Neural cell (in vitro differentiated cells): Measurements from ENCODE around the gene LRBA. TPM values are rescaled to one million over a fixed set of nuclear protein-coding genes. Genes with fewer than 3 reads are reported as not detected.

ENCODE experiments used
- H2AFZ ChIP-seq: fragments of 200-600, 300-800 bp; sonication (generic), shearing (Covaris generic); 2 replicates; pipeline ENCODE4 v1.6.0; 2014; ENCODE audit warnings: low read depth, mild to moderate bottlenecking, antibody characterized with exemption, low read length, moderate library complexity
- H3F3A ChIP-seq: fragments of 200-600 bp; shearing (Covaris generic); 2 replicates; pipeline ENCODE4 v1.6.1; 2016; ENCODE audit warnings: mild to moderate bottlenecking, moderate library complexity, mixed read lengths, antibody characterized with exemption, low read length; ENCODE audit not compliant: insufficient read depth, poor library complexity, severe bottlenecking
- H3K27ac ChIP-seq: fragments of 200-600, 300-800 bp; sonication (generic), shearing (Covaris generic); 2 replicates; pipeline ENCODE4 v1.5.1; 2014; ENCODE audit warnings: mild to moderate bottlenecking, low read length, moderate library complexity
- H3K27me3 ChIP-seq: fragments of 300-800, 200-600 bp; sonication (generic), shearing (Covaris generic); 2 replicates; pipeline ENCODE4 v1.6.0; 2014; ENCODE audit warnings: mild to moderate bottlenecking, low read depth, low read length, moderate library complexity; ENCODE audit not compliant: insufficient read depth
- H3K36me3 ChIP-seq: fragments of 300-800, 200-600 bp; sonication (generic), shearing (Covaris generic); 2 replicates; pipeline ENCODE4 v1.5.1; 2014; ENCODE audit warnings: mild to moderate bottlenecking, antibody characterized with exemption, low read length, moderate library complexity; ENCODE audit not compliant: insufficient read depth
- H3K4me2 ChIP-seq: fragments of 300-800, 200-600 bp; sonication (generic), shearing (Covaris generic); 2 replicates; pipeline ENCODE4 v1.6.0; 2014; ENCODE audit warnings: mild to moderate bottlenecking, low read length
- H3K4me3 ChIP-seq: fragments of 300-800, 200-600 bp; sonication (generic), shearing (Covaris generic); 2 replicates; pipeline ENCODE4 v1.5.1; 2014; ENCODE audit warnings: mild to moderate bottlenecking, low read length, moderate library complexity
- H3K79me2 ChIP-seq: fragments of 200-600 bp; shearing (Covaris generic); replicated peaks from 2 replicates; pipeline ENCODE4 v1.6.0; 2014; ENCODE audit warnings: mild to moderate bottlenecking, low read length, moderate library complexity; ENCODE audit not compliant: insufficient read depth
- H3K9ac ChIP-seq: fragments of 300-800, 200-600 bp; sonication (generic), shearing (Covaris generic); 2 replicates; pipeline ENCODE4 v1.6.1; 2016; ENCODE audit warnings: mild to moderate bottlenecking, low read length, mixed read lengths
- H3K9me2 ChIP-seq: fragments of 200-600 bp; shearing (Covaris generic); 2 replicates; pipeline ENCODE4 v1.6.1; 2016; ENCODE audit warnings: mild to moderate bottlenecking, low read length, mixed read lengths; ENCODE audit not compliant: insufficient read depth
- H3K9me3 ChIP-seq: fragments of 200-600, 300-800 bp; sonication (generic), shearing (Covaris generic); 2 replicates; pipeline ENCODE4 v1.6.1; 2016; ENCODE audit warnings: mild to moderate bottlenecking, mixed run types, low read length, moderate library complexity, mixed read lengths
- H4K20me1 ChIP-seq: fragments of 200-600 bp; shearing (Covaris generic); 2 replicates; pipeline ENCODE4 v1.6.1; 2016; ENCODE audit warnings: mild to moderate bottlenecking, mixed run types; ENCODE audit not compliant: insufficient read depth
- CTCF ChIP-seq: fragments of 450-650 bp; IDR thresholded peaks from 2 replicates; pipeline ENCODE4 v1.5.1; 2014; ENCODE audit warnings: antibody characterized with exemption, mild to moderate bottlenecking, moderate library complexity; ENCODE audit not compliant: poor library complexity, severe bottlenecking
- EP300 ChIP-seq: fragments of 450-650 bp; conservative IDR thresholded peaks from 2 replicates; pipeline ENCODE4 v1.6.1; 2014; ENCODE audit warnings: antibody characterized with exemption, mild to moderate bottlenecking, moderate library complexity; ENCODE audit not compliant: poor library complexity, severe bottlenecking
- EZH2 ChIP-seq: fragments of 200-600, 300-800 bp; shearing (Covaris generic), sonication (generic); IDR thresholded peaks from 2 replicates; pipeline ENCODE4 v1.6.1; 2014; ENCODE audit warnings: antibody characterized with exemption, low read length, borderline replicate concordance, mild to moderate bottlenecking; ENCODE audit not compliant: insufficient read depth, poor library complexity, severe bottlenecking
- MXI1 ChIP-seq: fragments of 450-650 bp; conservative IDR thresholded peaks from 2 replicates; pipeline ENCODE4 v1.6.1; 2014; ENCODE audit warnings: antibody characterized with exemption, mild to moderate bottlenecking; ENCODE audit not compliant: poor library complexity, severe bottlenecking
- POLR2AphosphoS5 ChIP-seq: IDR thresholded peaks from 2 replicates; pipeline ENCODE4 v1.6.1; 2012
- RAD21 ChIP-seq: fragments of 450-650 bp; conservative IDR thresholded peaks from 2 replicates; pipeline ENCODE4 v1.6.1; 2014; ENCODE audit warnings: antibody characterized with exemption, mild to moderate bottlenecking, moderate library complexity
- REST ChIP-seq: IDR thresholded peaks from 2 replicates; pipeline ENCODE4 v1.6.1; 2012; ENCODE audit warnings: borderline replicate concordance
- SMC3 ChIP-seq: fragments of 450-650 bp; conservative IDR thresholded peaks from 2 replicates; pipeline ENCODE4 v1.6.1; 2014; ENCODE audit warnings: antibody characterized with exemption, mild to moderate bottlenecking, moderate library complexity; ENCODE audit not compliant: poor library complexity
- TAF1 ChIP-seq: IDR thresholded peaks from 2 replicates; pipeline ENCODE4 v1.6.1; 2012; ENCODE audit warnings: low read depth
- polyA plus RNA-seq: library from polyadenylated mRNA; depleted of rRNA; stranded (reverse); fragments of >200 nt; gene quantifications from 2 replicates; pipeline ENCODE4 v1.2.3, GENCODE V29; 2014

Gene LRBA
- polyA plus RNA-seq, 1 donor from 2014 or later: 7.1 TPM

- Histone ChIP-seq H2AFZ (no peak overlapping the region), H3K27me3 (no peaks in the 10 kb centered on the region)
- TF ChIP-seq CTCF (no peak), TAF1 (no peak), MXI1 (no peak), REST (no peak), SMC3 (no peak), EP300 (no peak), EZH2 (no peak), RAD21 (no peak), POLR2AphosphoS5 (no peak)
Observed at GRCh38 chr4:150243932-150244331, 771.2 kb downstream of the LRBA start.

GRCh38 chr4:150242820-150243458 is 772.1 kb downstream of the LRBA start:
- Histone ChIP-seq H3K4me2 (no peak overlapping the region), H3K27me3 (no peaks in the 10 kb centered on the region), H3K9me2 (no peaks in the 10 kb centered on the region), H2AFZ (no peak overlapping the region), H3K9ac (no peak overlapping the region), H3K36me3 (peaks cover 24% of the 10 kb centered on the region), H3K27ac (no peak overlapping the region), H3K9me3 (no peaks in the 10 kb centered on the region), H3K79me2 (no peaks in the 10 kb centered on the region), H3F3A (no peaks in the 10 kb centered on the region), H4K20me1 (no peaks in the 10 kb centered on the region), H3K4me3 (no peak overlapping the region)
- TF ChIP-seq EZH2: no peak
- peak; percentile 95 for TF ChIP-seq SMC3
- peak; percentile 92 for TF ChIP-seq RAD21
- no peak for TF ChIP-seq EP300
- peak; percentile 92 for TF ChIP-seq CTCF
- no peak for TF ChIP-seq REST
- TF ChIP-seq MXI1: no peak
- TF ChIP-seq POLR2AphosphoS5: no peak

More at GRCh38 chr4:150243932-150244331, 771.2 kb downstream of the LRBA start:
- no peak overlapping the region for H3K9ac ChIP-seq
- no peaks in the 10 kb centered on the region for H3K79me2 ChIP-seq
- H3K4me3 ChIP-seq: no peak overlapping the region
- H3K36me3 ChIP-seq: peaks cover 30% of the 10 kb centered on the region
- H3K9me2 ChIP-seq: no peaks in the 10 kb centered on the region
- no peak overlapping the region for H3K27ac ChIP-seq
- no peaks in the 10 kb centered on the region for H4K20me1 ChIP-seq
- no peaks in the 10 kb centered on the region for H3F3A ChIP-seq
- no peaks in the 10 kb centered on the region for H3K9me3 ChIP-seq
- no peak overlapping the region for H3K4me2 ChIP-seq
